SK-N-SH (cell line): ENCODE data around the gene IFT172. TPM values are rescaled to one million over a fixed set of nuclear protein-coding genes. Genes with fewer than 3 reads are reported as not detected.

Experiments used
- CTCF ChIA-PET: fragments of 300-600, 350-600 bp; formaldehyde crosslinking; extraction: SDS; loops from one replicate; lab custom pipeline; 2021; lab: Yijun Ruan, JAX
- POLR2A ChIA-PET: fragments of 350-600 bp; sonication (Branson Sonifier 250); formaldehyde crosslinking; extraction: SDS; loops from one replicate; lab custom pipeline; 2020; ENCODE audit warnings: antibody characterized with exemption, inconsistent platforms; lab: Yijun Ruan, JAX
- DNase-seq: peaks from one replicate; pipeline ENCODE4 v3.0.0; 2012
- H2AFZ ChIP-seq: fragments of 200-600 bp; sonication (generic); 2 replicates; pipeline ENCODE4 v1.8.1; 2016; ENCODE audit warnings: antibody characterized with exemption, mild to moderate bottlenecking, low read depth
- H3F3A ChIP-seq: fragments of 200-600 bp; sonication (generic); replicated peaks from 2 replicates; pipeline ENCODE3; 2016; ENCODE audit warnings: antibody characterized with exemption, mild to moderate bottlenecking; ENCODE audit not compliant: insufficient read depth
- H3K27ac ChIP-seq, 2 experiments: fragments of 200-500 bp in 1 of 2; fragments of 200-600 bp in 1 of 2; sonication (Bioruptor generic) in 1 of 2; sonication (generic), shearing (Covaris generic) in 1 of 2; 2 replicates each; pipeline versions ENCODE4 v1.5.1 to v1.6.1; 2014 to 2016; ENCODE audit warnings: low read depth in 2 of 2, inconsistent platforms in 1 of 2, low read length in 1 of 2, mild to moderate bottlenecking in 1 of 2, mixed read lengths in 1 of 2
- H3K27me3 ChIP-seq: fragments of 200-600 bp; sonication (generic), shearing (Covaris generic); 2 replicates; pipeline ENCODE4 v1.6.1; 2016; ENCODE audit warnings: mixed run types; ENCODE audit not compliant: insufficient read depth
- H3K36me3 ChIP-seq, 2 experiments: fragments of 200-500 bp in 1 of 2; fragments of 200-600 bp in 1 of 2; sonication (Bioruptor generic) in 1 of 2; sonication (generic) in 1 of 2; replicated peaks in 1 of 2; 2 replicates each; pipeline versions ENCODE3 to v1.5.1; 2014 to 2016; ENCODE audit warnings: low read length in 1 of 2, mild to moderate bottlenecking in 1 of 2; ENCODE audit not compliant: insufficient read depth in 2 of 2, control insufficient read depth in 1 of 2
- H3K4me1 ChIP-seq, 2 experiments: fragments of 200-500 bp in 1 of 2; fragments of 200-600 bp in 1 of 2; sonication (Bioruptor generic) in 1 of 2; sonication (generic), shearing (Covaris generic) in 1 of 2; 2 replicates each; pipeline versions ENCODE4 v1.5.1 to v1.6.1; 2014 to 2016; ENCODE audit warnings: low read depth in 1 of 2, low read length in 1 of 2, mixed run types in 1 of 2; ENCODE audit not compliant: insufficient read depth in 2 of 2, control insufficient read depth in 1 of 2
- H3K4me2 ChIP-seq: fragments of 200-600 bp; sonication (generic), shearing (Covaris generic); 2 replicates; pipeline ENCODE4 v1.6.1; 2017; ENCODE audit warnings: mixed run types
- H3K4me3 ChIP-seq, 2 experiments: fragments of 200-500 bp in 1 of 2; fragments of 200-600 bp in 1 of 2; sonication (Bioruptor generic) in 1 of 2; sonication (generic), shearing (Covaris generic) in 1 of 2; 2 replicates each; pipeline versions ENCODE4 v1.5.1 to v1.8.1; 2014 to 2016; ENCODE audit warnings: low read depth in 2 of 2, inconsistent platforms in 1 of 2, low read length in 1 of 2, mild to moderate bottlenecking in 1 of 2, mixed read lengths in 1 of 2, moderate library complexity in 1 of 2
- H3K79me2 ChIP-seq: fragments of 200-600 bp; sonication (generic); 2 replicates; pipeline ENCODE4 v1.8.1; 2017; ENCODE audit warnings: mild to moderate bottlenecking; ENCODE audit not compliant: insufficient read depth
- H3K9ac ChIP-seq: fragments of 200-600 bp; sonication (generic); 2 replicates; pipeline ENCODE4 v1.6.1; 2017; ENCODE audit warnings: mixed run types
- H3K9me2 ChIP-seq: fragments of 200-600 bp; sonication (generic); 2 replicates; pipeline ENCODE4 v1.6.1; 2017; ENCODE audit warnings: mixed run types
- H3K9me3 ChIP-seq: fragments of 200-600 bp; sonication (generic); 2 replicates; pipeline ENCODE4 v1.6.1; 2017; ENCODE audit warnings: mixed run types, mild to moderate bottlenecking, moderate library complexity
- H4K20me1 ChIP-seq: fragments of 200-600 bp; sonication (generic); 2 replicates; pipeline ENCODE4 v1.6.1; 2017; ENCODE audit warnings: mild to moderate bottlenecking, mixed run types; ENCODE audit not compliant: insufficient read depth
- CHD2 ChIP-seq: fragments of 150-350 bp; IDR thresholded peaks from 2 replicates; pipeline ENCODE4 v1.6.1; 2018; ENCODE audit warnings: low read length; ENCODE audit not compliant: partially characterized antibody
- FOSL2 ChIP-seq: IDR thresholded peaks from 2 replicates; pipeline ENCODE4 v1.4.0; 2012; ENCODE audit warnings: low read depth, mild to moderate bottlenecking, moderate library complexity, borderline replicate concordance
- FOXJ3 ChIP-seq: sonication (generic); formaldehyde crosslinking; IDR thresholded peaks from 2 replicates; pipeline ENCODE4 v1.5.1; 2020; ENCODE audit warnings: mild to moderate bottlenecking, missing genetic modification reagents
- JUND ChIP-seq: IDR thresholded peaks from 2 replicates; pipeline ENCODE4 v1.4.0; 2012
- MEF2A ChIP-seq: IDR thresholded peaks from 2 replicates; pipeline ENCODE4 v1.4.0; 2012; ENCODE audit warnings: low read depth, borderline replicate concordance
- MXI1 ChIP-seq: IDR thresholded peaks from 2 replicates; pipeline ENCODE4 v1.6.1; 2012; ENCODE audit warnings: mild to moderate bottlenecking, low read depth, low read length, improper control_type of control experiment
- NFIC ChIP-seq: IDR thresholded peaks from 2 replicates; pipeline ENCODE4 v1.4.0; 2012; ENCODE audit warnings: borderline replicate concordance
- PBX3 ChIP-seq: IDR thresholded peaks from 2 replicates; pipeline ENCODE4; 2012
- POLR2AphosphoS5 ChIP-seq: IDR thresholded peaks from 2 replicates; pipeline ENCODE4 v1.6.1; 2012; ENCODE audit warnings: low read depth, low read length
- RCOR1 ChIP-seq: fragments of 150-350 bp; IDR thresholded peaks from 2 replicates; pipeline ENCODE4 v1.6.1; 2017; ENCODE audit warnings: antibody characterized with exemption, low read length
- SMC3 ChIP-seq: IDR thresholded peaks from 2 replicates; pipeline ENCODE4 v1.6.1; 2012; ENCODE audit warnings: low read depth, low read length, improper control_type of control experiment
- TAF1 ChIP-seq: IDR thresholded peaks from 2 replicates; pipeline ENCODE4 v1.6.1; 2012; ENCODE audit warnings: low read depth, mild to moderate bottlenecking, low read length, moderate library complexity, borderline replicate concordance
- TCF12 ChIP-seq: IDR thresholded peaks from 2 replicates; pipeline ENCODE4 v1.4.0; 2012
- TEAD4 ChIP-seq: IDR thresholded peaks from 2 replicates; pipeline ENCODE4 v1.4.0; 2012; ENCODE audit warnings: mild to moderate bottlenecking, borderline replicate concordance; ENCODE audit not compliant: insufficient read depth
- YY1 ChIP-seq: IDR thresholded peaks from 2 replicates; pipeline ENCODE4 v1.4.0; 2012; ENCODE audit warnings: low read depth, mild to moderate bottlenecking
- WGBS: methylation state at CpG from one replicate; pipeline ENCODE4 v1.1.6; 2017; ENCODE audit warnings: low lambda C conversion rate; 5-methylcytosine and 5-hydroxymethylcytosine counted together
- polyA plus RNA-seq, 3 experiments: library from polyadenylated mRNA; depleted of rRNA; stranded (reverse); fragments of >200 nt; gene quantifications; 2 replicates each; pipeline ENCODE4 v1.2.3, GENCODE V29; 2012
- TF ChIP-seq, protein P1 (sequence below): IDR thresholded peaks from 2 replicates; pipeline ENCODE4 v1.6.1; 2012; ENCODE audit warnings: mild to moderate bottlenecking, low read depth, low read length, moderate library complexity
- TF ChIP-seq, protein P2 (sequence below): IDR thresholded peaks from 2 replicates; pipeline ENCODE4 v1.4.0; 2012; ENCODE audit warnings: low read depth, borderline replicate concordance
- TF ChIP-seq, protein P3 (sequence below): IDR thresholded peaks from 2 replicates; pipeline ENCODE4 v1.4.0; 2012; ENCODE audit warnings: low read depth
- TF ChIP-seq, protein P4 (sequence below): IDR thresholded peaks from 2 replicates; pipeline ENCODE4 v1.4.0; 2012; ENCODE audit warnings: low read depth, borderline replicate concordance

IFT172 gene
- polyA plus RNA-seq, 1 of the 3 experiments (the other 2 are of a cell fraction): 31.3 TPM

GRCh38 chr2:27416151-27416550 is 73.4 kb downstream of the IFT172 start (continued):
- TF ChIP-seq, protein P1, sequence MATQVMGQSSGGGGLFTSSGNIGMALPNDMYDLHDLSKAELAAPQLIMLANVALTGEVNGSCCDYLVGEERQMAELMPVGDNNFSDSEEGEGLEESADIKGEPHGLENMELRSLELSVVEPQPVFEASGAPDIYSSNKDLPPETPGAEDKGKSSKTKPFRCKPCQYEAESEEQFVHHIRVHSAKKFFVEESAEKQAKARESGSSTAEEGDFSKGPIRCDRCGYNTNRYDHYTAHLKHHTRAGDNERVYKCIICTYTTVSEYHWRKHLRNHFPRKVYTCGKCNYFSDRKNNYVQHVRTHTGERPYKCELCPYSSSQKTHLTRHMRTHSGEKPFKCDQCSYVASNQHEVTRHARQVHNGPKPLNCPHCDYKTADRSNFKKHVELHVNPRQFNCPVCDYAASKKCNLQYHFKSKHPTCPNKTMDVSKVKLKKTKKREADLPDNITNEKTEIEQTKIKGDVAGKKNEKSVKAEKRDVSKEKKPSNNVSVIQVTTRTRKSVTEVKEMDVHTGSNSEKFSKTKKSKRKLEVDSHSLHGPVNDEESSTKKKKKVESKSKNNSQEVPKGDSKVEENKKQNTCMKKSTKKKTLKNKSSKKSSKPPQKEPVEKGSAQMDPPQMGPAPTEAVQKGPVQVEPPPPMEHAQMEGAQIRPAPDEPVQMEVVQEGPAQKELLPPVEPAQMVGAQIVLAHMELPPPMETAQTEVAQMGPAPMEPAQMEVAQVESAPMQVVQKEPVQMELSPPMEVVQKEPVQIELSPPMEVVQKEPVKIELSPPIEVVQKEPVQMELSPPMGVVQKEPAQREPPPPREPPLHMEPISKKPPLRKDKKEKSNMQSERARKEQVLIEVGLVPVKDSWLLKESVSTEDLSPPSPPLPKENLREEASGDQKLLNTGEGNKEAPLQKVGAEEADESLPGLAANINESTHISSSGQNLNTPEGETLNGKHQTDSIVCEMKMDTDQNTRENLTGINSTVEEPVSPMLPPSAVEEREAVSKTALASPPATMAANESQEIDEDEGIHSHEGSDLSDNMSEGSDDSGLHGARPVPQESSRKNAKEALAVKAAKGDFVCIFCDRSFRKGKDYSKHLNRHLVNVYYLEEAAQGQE: no peak
- TF ChIP-seq, protein P2, sequence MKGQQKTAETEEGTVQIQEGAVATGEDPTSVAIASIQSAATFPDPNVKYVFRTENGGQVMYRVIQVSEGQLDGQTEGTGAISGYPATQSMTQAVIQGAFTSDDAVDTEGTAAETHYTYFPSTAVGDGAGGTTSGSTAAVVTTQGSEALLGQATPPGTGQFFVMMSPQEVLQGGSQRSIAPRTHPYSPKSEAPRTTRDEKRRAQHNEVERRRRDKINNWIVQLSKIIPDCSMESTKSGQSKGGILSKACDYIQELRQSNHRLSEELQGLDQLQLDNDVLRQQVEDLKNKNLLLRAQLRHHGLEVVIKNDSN: no peak
- no peak for TF ChIP-seq FOXJ3 (CRISPR knock-in tag)
- no peak for TF ChIP-seq RCOR1

DNA sequence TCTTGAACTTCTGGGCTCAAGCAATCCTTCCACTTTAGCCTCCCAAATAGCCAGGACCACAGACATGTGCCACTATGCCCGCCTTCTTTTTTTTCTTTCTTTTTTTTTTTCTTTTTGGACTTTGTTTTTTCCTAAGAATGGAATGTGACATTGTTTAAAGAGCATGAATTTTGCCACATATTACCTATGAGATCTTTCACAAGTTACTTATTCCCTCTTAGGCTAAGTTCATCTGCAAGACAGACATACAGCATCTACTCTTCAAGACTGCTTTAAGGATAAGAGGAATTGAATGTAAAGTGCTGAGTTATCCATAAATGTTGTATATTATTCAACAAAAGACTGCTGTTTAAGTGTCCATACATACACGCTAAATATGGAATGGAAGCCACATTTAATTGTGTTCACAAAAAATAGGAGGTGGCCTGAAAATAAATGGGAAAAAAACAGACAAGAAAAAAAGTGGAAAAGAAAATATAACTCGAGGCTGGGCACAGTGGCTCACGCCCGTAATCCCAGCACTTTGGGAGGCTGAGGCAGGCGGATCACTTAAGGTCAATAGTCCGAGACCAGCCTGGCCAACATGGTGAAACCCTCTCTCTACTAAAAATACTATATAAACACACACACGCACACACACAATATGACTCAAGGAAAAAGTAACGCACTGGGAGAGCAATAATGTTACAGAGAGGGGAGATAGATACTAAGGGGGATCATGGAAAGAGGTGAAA is 77.0 kb downstream of the IFT172 start:
- POLR2A ChIA-PET: no interaction called here

More for the DNA sequence above, 77.0 kb downstream of the IFT172 start:
- CTCF ChIA-PET: no interaction called here
- H3K4me2 ChIP-seq: no peak overlapping the region
- no peaks in the 10 kb centered on the region for H3K9me3 ChIP-seq
- H3K36me3 ChIP-seq: no peaks in the 10 kb centered on the region
- H4K20me1 ChIP-seq: peaks cover 13% of the 10 kb centered on the region
- DNase-seq: no peak
- H3K4me1 ChIP-seq: peaks cover 0 to 6% of the 10 kb centered on the region in 2 experiments; a peak in 2 of 4 replicates
- WGBS: 77% methylated on average over 9 of the region's 9 CpGs
- no peak overlapping the region for H2AFZ ChIP-seq
- no peak overlapping the region for H3K4me3 ChIP-seq
- H3K9me2 ChIP-seq: no peaks in the 10 kb centered on the region
- H3K9ac ChIP-seq: no peak overlapping the region
- TF ChIP-seq, protein P3, sequence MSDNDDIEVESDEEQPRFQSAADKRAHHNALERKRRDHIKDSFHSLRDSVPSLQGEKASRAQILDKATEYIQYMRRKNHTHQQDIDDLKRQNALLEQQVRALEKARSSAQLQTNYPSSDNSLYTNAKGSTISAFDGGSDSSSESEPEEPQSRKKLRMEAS: no peak
- TF ChIP-seq PBX3 (no peak), FOSL2 (no peak), SMC3 (no peak), JUND (no peak), TAF1 (no peak), POLR2AphosphoS5 (no peak), RCOR1 (no peak), NFIC (no peak), CHD2 (no peak), MXI1 (no peak), FOXJ3 (CRISPR knock-in tag) (no peak), TEAD4 (no peak), MEF2A (no peak), YY1 (no peak), TCF12 (no peak)
- TF ChIP-seq, protein P4, sequence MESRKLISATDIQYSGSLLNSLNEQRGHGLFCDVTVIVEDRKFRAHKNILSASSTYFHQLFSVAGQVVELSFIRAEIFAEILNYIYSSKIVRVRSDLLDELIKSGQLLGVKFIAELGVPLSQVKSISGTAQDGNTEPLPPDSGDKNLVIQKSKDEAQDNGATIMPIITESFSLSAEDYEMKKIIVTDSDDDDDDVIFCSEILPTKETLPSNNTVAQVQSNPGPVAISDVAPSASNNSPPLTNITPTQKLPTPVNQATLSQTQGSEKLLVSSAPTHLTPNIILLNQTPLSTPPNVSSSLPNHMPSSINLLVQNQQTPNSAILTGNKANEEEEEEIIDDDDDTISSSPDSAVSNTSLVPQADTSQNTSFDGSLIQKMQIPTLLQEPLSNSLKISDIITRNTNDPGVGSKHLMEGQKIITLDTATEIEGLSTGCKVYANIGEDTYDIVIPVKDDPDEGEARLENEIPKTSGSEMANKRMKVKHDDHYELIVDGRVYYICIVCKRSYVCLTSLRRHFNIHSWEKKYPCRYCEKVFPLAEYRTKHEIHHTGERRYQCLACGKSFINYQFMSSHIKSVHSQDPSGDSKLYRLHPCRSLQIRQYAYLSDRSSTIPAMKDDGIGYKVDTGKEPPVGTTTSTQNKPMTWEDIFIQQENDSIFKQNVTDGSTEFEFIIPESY: no peak
- TF ChIP-seq, protein P1: no peak
- H3K27ac ChIP-seq: no peak overlapping the region
- H3F3A ChIP-seq: peaks cover 15% of the 10 kb centered on the region
- H3K79me2 ChIP-seq: peaks cover 18% of the 10 kb centered on the region
- H3K27me3 ChIP-seq: no peaks in the 10 kb centered on the region
